GM12878 (cell line): ENCODE results near the gene ZBTB16. TPM values are rescaled to one million over a fixed set of nuclear protein-coding genes. Genes with fewer than 3 reads are reported as not detected.

Source experiments
- ATAC-seq: fragments of 200-7000 bp; cut with Tn5 transposase; 3 replicates; pipeline ENCODE4 v1.9.1; 2020; ENCODE audit warnings: mild to moderate bottlenecking, moderate library complexity
- BruUV-seq: library from RNA; stranded (reverse); fragments of 400-500 nt; replicated peaks from 2 replicates; lab custom pipeline; 2021; lab: Mats Ljungman, UMichigan
- CTCF ChIA-PET: fragments of 300-600 bp; sonication (Branson Sonifier 250); formaldehyde crosslinking; extraction: SDS; loops from one replicate; lab custom pipeline; 2021; ENCODE audit warnings: inconsistent platforms; lab: Yijun Ruan, JAX
- POLR2A ChIA-PET: fragments of 350-600 bp; formaldehyde crosslinking; extraction: SDS; loops from one replicate; lab custom pipeline; 2021; ENCODE audit warnings: inconsistent platforms; lab: Charles Lee
- RAD21 ChIA-PET: fragments of 300-600 bp; sonication (Branson Sonifier 250); formaldehyde crosslinking; loops from one replicate; lab custom pipeline; 2023; ENCODE audit warnings: antibody characterized with exemption; ENCODE audit not compliant: unreplicated experiment; lab: Charles Lee
- SMC1A ChIA-PET: fragments of 300-600 bp; sonication (Branson Sonifier 250); formaldehyde crosslinking; loops from one replicate; lab custom pipeline; 2023; ENCODE audit not compliant: unreplicated experiment, uncharacterized antibody; lab: Charles Lee
- DNase-seq: peaks from one replicate; pipeline ENCODE4 v3.0.0-alpha.2; 2011; ENCODE audit warnings: low read depth, low spot score
- FAIRE-seq: peaks from 3 replicates; lab custom pipeline; 2011; peaks lifted over from hg19 to GRCh38; lab: Jason Lieb, UNC
- H2AFZ ChIP-seq: 2 replicates; pipeline ENCODE4 v1.6.0; 2011; ENCODE audit warnings: low read depth, low read length, control low read depth; ENCODE audit not compliant: control insufficient read depth
- H3K27ac ChIP-seq: 2 replicates; pipeline ENCODE4 v1.5.1; 2011; ENCODE audit warnings: control low read depth; ENCODE audit not compliant: control insufficient read depth, insufficient read depth
- H3K27me3 ChIP-seq, 2 experiments: replicated peaks in 1 of 2; 2 replicates each; pipeline versions ENCODE4 v1.6.0 to v1.6.1; 2011; ENCODE audit warnings: low read length in 1 of 2; ENCODE audit not compliant: control insufficient read depth in 2 of 2, insufficient read depth in 2 of 2
- H3K36me3 ChIP-seq, 2 experiments: 2 replicates each; pipeline ENCODE4 v1.5.1; 2011; ENCODE audit warnings: low read length in 1 of 2; ENCODE audit not compliant: control insufficient read depth in 2 of 2, insufficient read depth in 2 of 2
- H3K4me1 ChIP-seq: 2 replicates; pipeline ENCODE4 v1.6.1; 2011; ENCODE audit warnings: mild to moderate bottlenecking, low read length, moderate library complexity, mixed read lengths; ENCODE audit not compliant: control insufficient read depth, insufficient read depth
- H3K4me2 ChIP-seq: 2 replicates; pipeline ENCODE4 v1.6.0; 2011; ENCODE audit warnings: control low read depth; ENCODE audit not compliant: control insufficient read depth, insufficient read depth
- H3K4me3 ChIP-seq: fragments of 200-600 bp; sonication (generic); 2 replicates; pipeline ENCODE4 v1.5.1; 2016
- H3K79me2 ChIP-seq: 2 replicates; pipeline ENCODE4 v1.6.0; 2011; ENCODE audit warnings: low read length; ENCODE audit not compliant: control insufficient read depth, insufficient read depth
- H3K9ac ChIP-seq: 2 replicates; pipeline ENCODE4 v1.8.0; 2011; ENCODE audit warnings: low read length, control low read depth, mixed read lengths; ENCODE audit not compliant: control insufficient read depth, insufficient read depth
- H3K9me3 ChIP-seq: replicated peaks from 3 replicates; pipeline ENCODE4 v1.5.1; 2011; ENCODE audit warnings: mild to moderate bottlenecking, low read length; ENCODE audit not compliant: control insufficient read depth, insufficient read depth
- H4K20me1 ChIP-seq: 2 replicates; pipeline ENCODE4 v1.6.0; 2011; ENCODE audit not compliant: control insufficient read depth, insufficient read depth
- ATF2 ChIP-seq: IDR thresholded peaks from 2 replicates; pipeline ENCODE4 v1.6.1; 2012; ENCODE audit warnings: low read length, inconsistent platforms
- CBX5 ChIP-seq: sonication (generic); IDR thresholded peaks from 2 replicates; pipeline ENCODE4 v1.6.1; 2016; ENCODE audit warnings: low read depth, moderate library complexity, mild to moderate bottlenecking, inconsistent platforms
- CEBPB ChIP-seq, 2 experiments: fragments of 150-350 bp in 1 of 2; IDR thresholded peaks; 2 replicates each; pipeline ENCODE4 v1.6.1; 2012 to 2014; ENCODE audit warnings: low read depth in 2 of 2, low read length in 2 of 2, borderline replicate concordance in 1 of 2, inconsistent platforms in 1 of 2
- CHD1 ChIP-seq: IDR thresholded peaks from 2 replicates; pipeline ENCODE4 v1.6.1; 2012; ENCODE audit warnings: low read depth, low read length, improper control_type of control experiment
- DPF2 ChIP-seq: fragments of 450-650 bp; IDR thresholded peaks from 2 replicates; pipeline ENCODE4 v1.6.1; 2017; ENCODE audit warnings: mild to moderate bottlenecking
- EGR1 ChIP-seq, 2 experiments: IDR thresholded peaks; 1 replicate in 1 of 2; 2 replicates in 1 of 2; pipeline ENCODE4 v1.6.1; 2011 to 2012; ENCODE audit warnings: low read depth in 2 of 2, low read length in 2 of 2, borderline replicate concordance in 1 of 2, mild to moderate bottlenecking in 1 of 2, moderate library complexity in 1 of 2
- GATAD2B ChIP-seq: fragments of 450-650 bp; conservative IDR thresholded peaks from 2 replicates; pipeline ENCODE4 v1.6.1; 2017; ENCODE audit warnings: low read depth, mild to moderate bottlenecking, moderate library complexity
- JUND ChIP-seq: IDR thresholded peaks from 2 replicates; pipeline ENCODE4 v1.6.1; 2012; ENCODE audit warnings: low read depth, mild to moderate bottlenecking, low read length, improper control_type of control experiment, moderate library complexity
- MTA3 ChIP-seq: IDR thresholded peaks from 2 replicates; pipeline ENCODE4 v1.6.1; 2012; ENCODE audit warnings: low read length, inconsistent platforms, borderline replicate concordance
- PAX8 ChIP-seq: fragments of 450-650 bp; IDR thresholded peaks from 2 replicates; pipeline ENCODE4 v1.6.1; 2017; ENCODE audit warnings: mild to moderate bottlenecking, moderate library complexity
- POU2F2 ChIP-seq: IDR thresholded peaks from 3 replicates; pipeline ENCODE4 v1.6.1; 2011; ENCODE audit warnings: low read depth, mild to moderate bottlenecking, low read length, borderline replicate concordance
- RBBP5 ChIP-seq: fragments of 200-600 bp; sonication (generic); conservative IDR thresholded peaks from 2 replicates; pipeline ENCODE4 v1.6.1; 2016
- RELA ChIP-seq: fragments of 450-650 bp; IDR thresholded peaks from 2 replicates; pipeline ENCODE4 v1.8.0; 2014; ENCODE audit warnings: borderline replicate concordance; ENCODE audit not compliant: partially characterized antibody
- RELB ChIP-seq: fragments of 450-650 bp; IDR thresholded peaks from 2 replicates; pipeline ENCODE4 v1.6.1; 2017; ENCODE audit warnings: low read depth, mild to moderate bottlenecking, moderate library complexity
- SIN3A ChIP-seq: IDR thresholded peaks from 2 replicates; pipeline ENCODE4 v1.6.1; 2012; ENCODE audit warnings: low read depth, low read length, improper control_type of control experiment
- SIX5 ChIP-seq: IDR thresholded peaks from 2 replicates; pipeline ENCODE4 v1.6.1; 2011; ENCODE audit warnings: mild to moderate bottlenecking, low read depth, low read length, moderate library complexity; ENCODE audit not compliant: severe bottlenecking
- SMAD5 ChIP-seq: IDR thresholded peaks from 2 replicates; pipeline ENCODE4 v1.6.1; 2016; ENCODE audit warnings: antibody characterized with exemption, low read depth
- SMC3 ChIP-seq: IDR thresholded peaks from 2 replicates; pipeline ENCODE4 v1.6.1; 2011; ENCODE audit warnings: low read length, improper control_type of control experiment, borderline replicate concordance
- STAT3 ChIP-seq: IDR thresholded peaks from 2 replicates; pipeline ENCODE4 v1.6.1; 2011; ENCODE audit warnings: low read depth, low read length, improper control_type of control experiment
- SUPT20H ChIP-seq: IDR thresholded peaks from 2 replicates; pipeline ENCODE4 v1.6.1; 2011; ENCODE audit warnings: low read depth, mild to moderate bottlenecking, low read length, moderate library complexity, borderline replicate concordance; ENCODE audit not compliant: control insufficient read depth
- WGBS: methylation state at CpG from one replicate; pipeline ENCODE4 v1.1.6; 2016; ENCODE audit warnings: low lambda C conversion rate; ENCODE audit not compliant: insufficient replicate concordance, insufficient coverage; ENCODE audit errors: missing lambda C conversion rate; 5-methylcytosine and 5-hydroxymethylcytosine counted together
- in situ Hi-C: fragments of 300-500 bp; cut with MboI; formaldehyde crosslinking; loops from 9 replicates; pipeline ENCODE4 v1.14.3; 2018; ENCODE audit warnings: mixed read lengths
- intact Hi-C: fragments of 100-400 bp; cut with micrococcal nuclease; formaldehyde crosslinking; loops from one replicate; pipeline ENCODE4 v1.14.2; 2022; ENCODE audit not compliant: unreplicated experiment
- polyA plus RNA-seq, 11 experiments: library from polyadenylated mRNA; depleted of rRNA in 4 of 11; unstranded in 6 of 11; stranded (reverse) in 5 of 11; fragments of >200 nt; fragmentation: Nextera tagmentation in 4 of 11; fragmentation: Illumina TruSeq in 1 of 11; extraction: Ambion mirVana in 4 of 11; extraction: Trizol in 1 of 11; gene quantifications; 1 replicate in 1 of 11; 2 replicates in 10 of 11; pipeline versions ENCODE4 v1.2.1 to v1.2.3, GENCODE V29; 2011 to 2016; ENCODE audit warnings: inconsistent platforms in 2 of 11, missing spikeins in 2 of 11, low read depth in 1 of 11
- total RNA-seq, 4 experiments: library from RNA; depleted of rRNA in 3 of 4; stranded (reverse); fragments of >200 nt in 3 of 4; fragmentation: Illumina TruSeq in 1 of 4; extraction: Trizol in 1 of 4; gene quantifications; 2 replicates each; pipeline versions ENCODE4 v1.2.1 to v1.2.3, GENCODE V29; 2013 to 2021

ZBTB16 gene
- total and polyA plus RNA-seq, 10 of the 15 experiments (the other 5 are each of a cell fraction or from before 2014, with no cell fraction given) = 0.38 TPM; not detected in 9

GRCh38 chr11:114016986-114017385 lies 42.5 kb upstream of the ZBTB16 start:
- DNase-seq (no peak), FAIRE-seq (no peak), ATAC-seq (no peak)
- in situ Hi-C loops (no loop called here), intact Hi-C loops (no loop called here)
- Histone ChIP-seq H3K4me2 (no peak overlapping the region), H3K27me3 (no peaks in the 10 kb centered on the region), H3K4me1 (no peaks in the 10 kb centered on the region), H3K9me3 (no peaks in the 10 kb centered on the region), H3K79me2 (no peaks in the 10 kb centered on the region), H2AFZ (no peak overlapping the region), H3K9ac (no peak overlapping the region), H3K4me3 (no peak overlapping the region), H3K36me3 (no peaks in the 10 kb centered on the region), H4K20me1 (no peaks in the 10 kb centered on the region), H3K27ac (no peak overlapping the region)
- WGBS = 21% methylated on average over 2 of the region's 2 CpGs
- ChIA-PET RAD21 (no interaction called here), SMC1A (no interaction called here), POLR2A (no interaction called here), CTCF (interaction anchor here (1.0 kb wide), 1 partner anchor 38 kb away, joined by 3 read pairs; no protein-coding TSS in a partner anchor)
- TF ChIP-seq DPF2 = no peak
- no peak for TF ChIP-seq MTA3
- TF ChIP-seq SIX5 = no peak
- TF ChIP-seq RELB = no peak
- no peak for TF ChIP-seq SMAD5
- TF ChIP-seq POU2F2 = no peak
- TF ChIP-seq CBX5 = no peak
- TF ChIP-seq RBBP5 = no peak
- TF ChIP-seq CEBPB (IDR thresholded peaks at IDR 0.05; ENCODE audit: borderline replicate concordance in 1 of 2, low read depth in 2 of 2, low read length in 2 of 2) = no peak
- no peak for TF ChIP-seq ATF2
- no peak for TF ChIP-seq EGR1 (IDR thresholded peaks at IDR 0.05; ENCODE audit: borderline replicate concordance in 1 of 2, low read depth in 2 of 2, low read length in 2 of 2)
- no peak for TF ChIP-seq SMC3
- TF ChIP-seq SUPT20H = no peak
- no peak for TF ChIP-seq GATAD2B
- TF ChIP-seq CHD1 = no peak
- TF ChIP-seq PAX8 = no peak
- TF ChIP-seq SIN3A = no peak
- TF ChIP-seq STAT3 = no peak
- TF ChIP-seq RELA = no peak
- TF ChIP-seq JUND = no peak
- no TSS peak for BruUV-seq
